NT2/D1 (cell line): ENCODE measurements around the gene KCNK6.

Experiments used
- DNase-seq: peaks from one replicate; pipeline ENCODE4 v3.0.0-alpha.2; 2011; ENCODE audit warnings: low read depth, low spot score
- H3K27me3 ChIP-seq: 2 replicates; pipeline ENCODE4 v1.6.0; 2011; ENCODE audit warnings: mild to moderate bottlenecking; ENCODE audit not compliant: insufficient read length, insufficient read depth
- H3K36me3 ChIP-seq: 2 replicates; pipeline ENCODE4 v1.6.1; 2011; ENCODE audit warnings: mild to moderate bottlenecking, low read length, mixed read lengths; ENCODE audit not compliant: insufficient read depth, insufficient read length
- H3K4me1 ChIP-seq: 2 replicates; pipeline ENCODE4 v1.5.1; 2011; ENCODE audit not compliant: insufficient read depth, insufficient read length
- H3K4me3 ChIP-seq: 2 replicates; pipeline ENCODE4 v1.5.1; 2011; ENCODE audit warnings: low read depth; ENCODE audit not compliant: insufficient read length
- H3K9ac ChIP-seq: 2 replicates; pipeline ENCODE4 v1.6.0; 2011; ENCODE audit warnings: low read depth; ENCODE audit not compliant: insufficient read length
- H3K9me3 ChIP-seq: 2 replicates; pipeline ENCODE4 v1.5.1; 2011; ENCODE audit warnings: mild to moderate bottlenecking, low read length; ENCODE audit not compliant: insufficient read depth
- SUZ12 ChIP-seq: IDR thresholded peaks from 2 replicates; pipeline ENCODE4 v1.6.1; 2011; ENCODE audit not compliant: insufficient read length, insufficient read depth; ENCODE audit errors: extremely low read depth
- YY1 ChIP-seq: IDR thresholded peaks from 2 replicates; pipeline ENCODE4 v1.6.1; 2011; ENCODE audit not compliant: insufficient read length, insufficient read depth
- ZNF274 ChIP-seq: IDR thresholded peaks from 2 replicates; pipeline ENCODE4 v1.6.1; 2011; ENCODE audit warnings: mild to moderate bottlenecking, low read depth, low read length

The KCNK6 gene

GRCh38 chr19:38298821-38299680 is 20.6 kb upstream of the KCNK6 start:
- peaks cover 11% of the 10 kb centered on the region for H3K36me3 ChIP-seq
- H3K9me3 ChIP-seq: no peaks in the 10 kb centered on the region
- no peak overlapping the region for H3K4me3 ChIP-seq
- no peak for TF ChIP-seq ZNF274
- no peak for TF ChIP-seq YY1
- no peak for TF ChIP-seq SUZ12
- no peaks in the 10 kb centered on the region for H3K27me3 ChIP-seq
- H3K4me1 ChIP-seq: peaks cover 8% of the 10 kb centered on the region
- DNase-seq: no peak
- no peak overlapping the region for H3K9ac ChIP-seq

DNA sequence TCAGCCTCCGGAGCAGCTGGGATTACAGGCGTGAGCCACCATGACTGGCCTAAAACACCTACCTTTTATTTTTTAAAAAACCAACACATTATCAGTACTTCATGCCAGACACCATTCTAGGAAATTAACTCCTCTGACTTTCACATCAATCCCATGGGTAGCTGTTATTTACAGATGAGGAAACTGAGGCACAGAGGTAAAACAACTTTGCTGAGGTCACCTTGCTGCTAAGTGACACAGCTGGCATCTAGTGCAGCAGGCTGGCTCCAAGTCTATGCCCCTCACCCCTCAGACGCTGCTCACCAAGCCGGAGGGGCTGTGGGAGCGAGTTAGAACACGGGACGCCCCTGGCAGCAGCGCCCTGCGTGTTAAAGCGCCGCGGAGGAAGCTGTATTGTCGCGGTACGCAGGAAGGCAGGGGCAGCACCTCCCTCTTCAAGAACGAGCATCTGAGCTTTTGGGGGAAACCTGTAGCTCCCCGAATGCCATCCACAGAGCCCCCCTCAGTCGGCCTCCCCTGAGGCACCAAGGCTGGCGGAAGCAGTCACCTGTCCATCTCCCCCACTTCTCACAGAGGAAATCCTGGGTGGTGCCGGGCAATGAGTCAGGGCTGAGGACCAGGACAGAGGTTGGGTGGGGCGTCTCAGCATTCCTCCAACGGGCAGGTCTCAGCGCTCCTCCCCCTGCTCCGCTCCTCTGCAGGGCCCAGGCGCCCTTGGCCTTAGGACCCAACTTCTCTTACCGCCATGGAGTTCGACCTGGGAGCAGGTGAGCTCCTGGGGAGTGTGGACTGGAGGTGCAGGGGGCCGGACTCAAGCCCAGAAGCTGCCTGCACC is 15.9 kb upstream of the KCNK6 start, which contains the start of gene C19orf33:
Gene C19orf33, plus strand, starts transcription at position 735 of the 835 bp plus-strand sequence. Its CDS starts 11 bp downstream, at position 746.
- no peak for DNase-seq
- H3K27me3 ChIP-seq: no peaks in the 10 kb centered on the region
- H3K9me3 ChIP-seq: no peaks in the 10 kb centered on the region
- peak within 1 kb of the TSS; percentile 64 for H3K9ac ChIP-seq
- TF ChIP-seq ZNF274 (no peak), YY1 (no peak), SUZ12 (no peak)
- H3K36me3 ChIP-seq: peaks cover 36% of the 10 kb centered on the region
- H3K4me3 ChIP-seq: no peak within 1 kb of the TSS
- H3K4me1 ChIP-seq: peaks cover 20% of the 10 kb centered on the region

GRCh38 chr19:38304352-38304865 is 15.2 kb upstream of the KCNK6 start:
- TF ChIP-seq ZNF274: no peak
- no peak for TF ChIP-seq YY1
- no peak for TF ChIP-seq SUZ12
- no peaks in the 10 kb centered on the region for H3K27me3 ChIP-seq
- H3K9me3 ChIP-seq: no peaks in the 10 kb centered on the region
- DNase-seq: no peak
- H3K4me1 ChIP-seq: peaks cover 17% of the 10 kb centered on the region
- peaks cover 41% of the 10 kb centered on the region for H3K36me3 ChIP-seq
- H3K4me3 ChIP-seq: no peak overlapping the region
- peak overlapping the region; percentile 64 for H3K9ac ChIP-seq

DNA sequence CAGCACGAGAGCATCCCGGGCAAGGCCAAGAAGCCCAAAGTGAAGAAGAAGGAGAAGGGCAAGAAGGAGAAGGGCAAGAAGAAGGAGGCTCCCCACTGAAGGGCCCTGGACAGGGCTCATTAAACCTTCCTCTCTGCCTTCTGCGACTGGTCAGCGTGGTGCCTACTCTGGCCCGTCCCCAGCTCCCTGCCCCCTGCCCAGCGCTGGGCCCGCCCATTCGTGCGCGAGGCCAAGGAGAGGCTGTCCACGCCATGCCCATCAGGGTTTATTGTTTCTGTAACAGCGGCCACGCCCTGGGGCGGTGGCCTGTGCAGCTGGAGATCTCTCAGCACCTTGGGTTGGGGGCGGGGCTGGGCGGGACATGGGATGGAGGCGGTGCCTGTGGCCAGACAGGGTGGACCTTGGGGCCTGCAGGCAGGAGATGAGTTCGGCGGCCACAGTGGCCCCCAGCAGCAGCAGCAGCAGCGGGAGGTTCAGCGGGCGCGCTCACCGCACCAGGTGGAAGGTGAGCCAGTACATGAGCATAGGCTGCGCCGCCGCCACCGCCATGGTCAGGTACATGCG is 14.7 kb upstream of the KCNK6 start:
- peak overlapping the region; percentile 64 for H3K9ac ChIP-seq
- H3K36me3 ChIP-seq: peaks cover 41% of the 10 kb centered on the region
- H3K9me3 ChIP-seq: no peaks in the 10 kb centered on the region
- no peak overlapping the region for H3K4me3 ChIP-seq
- H3K4me1 ChIP-seq: peaks cover 17% of the 10 kb centered on the region
- H3K27me3 ChIP-seq: no peaks in the 10 kb centered on the region
- no peak for TF ChIP-seq SUZ12
- no peak for TF ChIP-seq ZNF274
- no peak for TF ChIP-seq YY1
- peak; percentile 8 for DNase-seq

DNA sequence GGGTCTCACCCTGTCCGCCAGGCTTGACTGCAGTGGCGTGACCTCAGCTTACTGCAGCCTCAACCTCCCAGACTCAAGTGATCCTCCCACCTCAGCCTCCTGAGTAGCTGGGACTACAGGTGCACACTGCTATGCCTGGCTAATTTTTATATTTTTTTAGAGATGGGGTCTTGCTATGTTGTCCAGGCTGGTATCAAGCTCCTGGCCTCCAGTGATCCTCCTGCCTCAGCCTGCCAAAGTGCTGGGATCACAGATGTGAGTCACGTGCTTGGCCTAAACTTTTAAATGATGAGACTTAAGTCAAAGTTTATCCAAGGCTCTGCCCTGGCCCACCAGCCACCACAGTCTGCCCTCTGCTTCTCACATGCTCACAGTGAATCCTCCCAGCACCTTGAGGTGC is 13.4 kb upstream of the KCNK6 start:
- TF ChIP-seq SUZ12 (no peak), YY1 (no peak), ZNF274 (no peak)
- DNase-seq: no peak
- Histone ChIP-seq H3K27me3 (no peaks in the 10 kb centered on the region), H3K36me3 (peaks cover 52% of the 10 kb centered on the region), H3K9ac (no peak overlapping the region), H3K9me3 (no peaks in the 10 kb centered on the region), H3K4me1 (peaks cover 17% of the 10 kb centered on the region), H3K4me3 (no peak overlapping the region)

GRCh38 chr19:38307076-38307475 is 12.6 kb upstream of the KCNK6 start:
- no peak for DNase-seq
- no peak for TF ChIP-seq YY1
- Histone ChIP-seq H3K36me3 (peaks cover 53% of the 10 kb centered on the region), H3K4me3 (no peak overlapping the region), H3K9me3 (no peaks in the 10 kb centered on the region), H3K9ac (no peak overlapping the region), H3K27me3 (no peaks in the 10 kb centered on the region), H3K4me1 (peaks cover 17% of the 10 kb centered on the region)

GRCh38 chr19:38307597-38307996 is 12.0 kb upstream of the KCNK6 start:
- H3K9me3 ChIP-seq: no peaks in the 10 kb centered on the region
- no peaks in the 10 kb centered on the region for H3K27me3 ChIP-seq
- no peak overlapping the region for H3K4me3 ChIP-seq
- H3K4me1 ChIP-seq: peaks cover 17% of the 10 kb centered on the region
- TF ChIP-seq YY1 (no peak), ZNF274 (no peak), SUZ12 (no peak)
- H3K36me3 ChIP-seq: peaks cover 52% of the 10 kb centered on the region
- H3K9ac ChIP-seq: no peak overlapping the region
- no peak for DNase-seq
